Peyer's patch (tissue), 4 donors: ENCODE measurements around the gene MYBBP1A.

Experiments used
- POLR2A ChIP-seq, 2 donors: fragments of 450-650 bp; IDR thresholded peaks; one replicate each; pipeline ENCODE4 v1.5.1; 2017; ENCODE audit warnings: antibody characterized with exemption in 2 of 2, mild to moderate bottlenecking in 2 of 2, moderate library complexity in 2 of 2
- TF ChIP-seq, protein P1 (sequence below), 6 experiments: fragments of 450-650 bp in 4 of 6; fragments of 200-600 bp in 2 of 6; sonication (generic) in 1 of 6; IDR thresholded peaks; one replicate each; pipeline ENCODE4 v1.5.1; 2017 to 2019; ENCODE audit warnings: antibody characterized with exemption in 6 of 6, mild to moderate bottlenecking in 3 of 6, moderate library complexity in 1 of 6

DNA sequence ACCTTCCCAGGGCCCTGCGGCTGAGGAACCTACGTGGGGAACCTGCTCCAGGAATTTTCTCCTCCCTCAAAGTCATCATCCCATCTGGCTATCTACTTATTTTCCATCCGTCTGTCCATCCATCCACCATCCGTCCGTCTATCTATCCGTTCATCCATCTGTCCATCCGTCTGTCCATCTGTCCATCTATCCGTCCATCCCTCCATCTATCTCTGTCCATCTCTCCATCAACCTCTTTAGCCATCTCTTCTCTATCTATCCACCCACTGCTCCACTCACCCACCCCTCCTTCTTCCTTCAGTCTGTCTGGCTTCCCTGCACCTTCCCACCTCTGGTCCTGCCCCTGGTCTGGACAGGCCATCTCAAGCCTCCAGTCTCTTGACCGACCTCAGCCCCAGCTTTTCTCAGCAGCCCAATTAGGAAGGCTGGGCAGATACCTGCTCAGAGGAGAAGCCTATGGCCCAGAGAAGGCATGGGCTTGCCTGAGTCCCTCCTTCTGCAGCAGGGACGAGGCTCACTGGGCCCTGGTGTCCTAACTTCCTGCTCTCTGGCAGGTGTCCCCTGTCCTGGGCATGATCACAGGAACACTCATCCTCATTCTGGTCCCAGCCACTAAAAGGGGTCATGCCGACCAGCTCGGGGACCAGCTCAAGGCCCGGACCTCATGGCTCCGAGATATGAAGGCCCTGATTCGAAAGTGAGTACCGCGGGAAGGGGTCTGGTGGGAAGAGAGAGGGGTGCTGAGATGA, 23.0 kb downstream of the MYBBP1A start:
- no peak for TF ChIP-seq POLR2A (IDR thresholded peaks at IDR 0.05)
- TF ChIP-seq, protein P1, sequence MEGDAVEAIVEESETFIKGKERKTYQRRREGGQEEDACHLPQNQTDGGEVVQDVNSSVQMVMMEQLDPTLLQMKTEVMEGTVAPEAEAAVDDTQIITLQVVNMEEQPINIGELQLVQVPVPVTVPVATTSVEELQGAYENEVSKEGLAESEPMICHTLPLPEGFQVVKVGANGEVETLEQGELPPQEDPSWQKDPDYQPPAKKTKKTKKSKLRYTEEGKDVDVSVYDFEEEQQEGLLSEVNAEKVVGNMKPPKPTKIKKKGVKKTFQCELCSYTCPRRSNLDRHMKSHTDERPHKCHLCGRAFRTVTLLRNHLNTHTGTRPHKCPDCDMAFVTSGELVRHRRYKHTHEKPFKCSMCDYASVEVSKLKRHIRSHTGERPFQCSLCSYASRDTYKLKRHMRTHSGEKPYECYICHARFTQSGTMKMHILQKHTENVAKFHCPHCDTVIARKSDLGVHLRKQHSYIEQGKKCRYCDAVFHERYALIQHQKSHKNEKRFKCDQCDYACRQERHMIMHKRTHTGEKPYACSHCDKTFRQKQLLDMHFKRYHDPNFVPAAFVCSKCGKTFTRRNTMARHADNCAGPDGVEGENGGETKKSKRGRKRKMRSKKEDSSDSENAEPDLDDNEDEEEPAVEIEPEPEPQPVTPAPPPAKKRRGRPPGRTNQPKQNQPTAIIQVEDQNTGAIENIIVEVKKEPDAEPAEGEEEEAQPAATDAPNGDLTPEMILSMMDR (IDR thresholded peaks at IDR 0.05) = no peak
